A549 (cell line): ENCODE measurements around the gene CD3G. TPM values are rescaled to one million over a fixed set of nuclear protein-coding genes. Genes with fewer than 3 reads are reported as not detected.

Source experiments
- ATAC-seq, 2 experiments: fragments of 200-7000 bp in 1 of 2; fragments of >200 bp in 1 of 2; cut with Nextera tagmentation in 1 of 2; cut with Tn5 transposase in 1 of 2; 3 replicates each; pipeline versions ENCODE4 v1.8.0 to v1.9.1; 2018 to 2020; ENCODE audit warnings: mild to moderate bottlenecking in 1 of 2, moderate library complexity in 1 of 2
- CTCF ChIA-PET: fragments of 300-600 bp; sonication (Branson Sonifier 250); formaldehyde crosslinking; extraction: SDS; loops from one replicate; lab custom pipeline; 2021; ENCODE audit warnings: antibody characterized with exemption, inconsistent platforms; lab: Yijun Ruan, JAX
- POLR2A ChIA-PET: fragments of 350-600 bp; formaldehyde crosslinking; extraction: SDS; loops from one replicate; lab custom pipeline; 2021; ENCODE audit warnings: antibody characterized with exemption, inconsistent platforms; lab: Yijun Ruan, JAX
- DNase-seq, 2 experiments: peaks; one replicate each; pipeline versions ENCODE4 v3.0.0 to v3.0.0-alpha.2; 2011 to 2016; ENCODE audit warnings: low read depth in 1 of 2, low spot score in 1 of 2
- FAIRE-seq: peaks from 2 replicates; lab custom pipeline; 2011; peaks lifted over from hg19 to GRCh38; lab: Jason Lieb, UNC
- H3K27ac ChIP-seq, 2 experiments: fragments of >200 bp; sonication (Bioruptor Twin); formaldehyde crosslinking; 3 replicates each; pipeline ENCODE4 v1.5.1; 2016 to 2017
- H3K4me1 ChIP-seq: fragments of >200 bp; sonication (Bioruptor Twin); formaldehyde crosslinking; 3 replicates; pipeline ENCODE4 v1.6.1; 2016
- H3K4me2 ChIP-seq: fragments of >200 bp; sonication (Bioruptor Twin); formaldehyde crosslinking; 3 replicates; pipeline ENCODE4 v1.6.1; 2016
- H3K4me3 ChIP-seq: fragments of >200 bp; sonication (Bioruptor Twin); formaldehyde crosslinking; 3 replicates; pipeline ENCODE4 v1.5.1; 2016
- H3K9me3 ChIP-seq: fragments of >200 bp; sonication (Bioruptor Twin); formaldehyde crosslinking; 3 replicates; pipeline ENCODE4 v1.6.1; 2016
- CEBPB ChIP-seq, 2 experiments: fragments of >200 bp in 1 of 2; sonication (Bioruptor Twin) in 1 of 2; formaldehyde crosslinking in 1 of 2; IDR thresholded peaks; 2 replicates each; pipeline ENCODE4 v1.6.1; 2012 to 2016
- CHD2 ChIP-seq: fragments of 150-350 bp; IDR thresholded peaks from 2 replicates; pipeline ENCODE4 v1.6.1; 2014; ENCODE audit warnings: low read length; ENCODE audit not compliant: partially characterized antibody
- CHD4 ChIP-seq: fragments of 200-600 bp; sonication (generic); IDR thresholded peaks from 2 replicates; pipeline ENCODE4 v1.6.1; 2016; ENCODE audit warnings: antibody characterized with exemption, mild to moderate bottlenecking, borderline replicate concordance
- EHF ChIP-seq: fragments of 250-450 bp; sonication (Bioruptor Pico); IDR thresholded peaks from 2 replicates; pipeline ENCODE4 v1.5.0; 2020; ENCODE audit warnings: mild to moderate bottlenecking
- ESRRA ChIP-seq: fragments of 150-350 bp; IDR thresholded peaks from 2 replicates; pipeline ENCODE4 v1.6.1; 2014; ENCODE audit warnings: mild to moderate bottlenecking, low read length, borderline replicate concordance
- FOXS1 ChIP-seq: fragments of 250-450 bp; sonication (Bioruptor Pico); IDR thresholded peaks from 2 replicates; pipeline ENCODE4 v1.5.0; 2020; ENCODE audit warnings: mild to moderate bottlenecking, moderate library complexity
- GATA3 ChIP-seq: IDR thresholded peaks from 2 replicates; pipeline ENCODE4 v1.6.1; 2012; ENCODE audit warnings: borderline replicate concordance
- HOXA7 ChIP-seq: fragments of 250-450 bp; sonication (Bioruptor Pico); IDR thresholded peaks from 2 replicates; pipeline ENCODE4 v1.5.0; 2020; ENCODE audit warnings: mild to moderate bottlenecking, moderate library complexity
- JUN ChIP-seq, 2 experiments: fragments of >200 bp; sonication (Bioruptor Twin); formaldehyde crosslinking; IDR thresholded peaks; 2 replicates in 1 of 2; 3 replicates in 1 of 2; pipeline ENCODE4 v1.6.1; 2016 to 2017
- JUNB ChIP-seq: fragments of >200 bp; sonication (Bioruptor Twin); formaldehyde crosslinking; IDR thresholded peaks from 2 replicates; pipeline ENCODE4 v1.6.1; 2016
- KDM1A ChIP-seq: fragments of 200-600 bp; sonication (generic); IDR thresholded peaks from 2 replicates; pipeline ENCODE4 v1.6.1; 2016; ENCODE audit warnings: low read depth, mild to moderate bottlenecking
- MAFK ChIP-seq: fragments of 450-650 bp; IDR thresholded peaks from 2 replicates; pipeline ENCODE4 v1.6.1; 2014; ENCODE audit not compliant: partially characterized antibody
- MAZ ChIP-seq: fragments of 150-350 bp; IDR thresholded peaks from 2 replicates; pipeline ENCODE4 v1.6.1; 2014; ENCODE audit warnings: antibody characterized with exemption, low read depth, low read length, borderline replicate concordance
- NPAS2 ChIP-seq: fragments of 250-450 bp; sonication (Bioruptor Pico); IDR thresholded peaks from 2 replicates; pipeline ENCODE4 v1.8.0; 2022; ENCODE audit warnings: mild to moderate bottlenecking, moderate library complexity, borderline replicate concordance
- RAD21 ChIP-seq, 2 experiments: fragments of >200 bp in 1 of 2; sonication (Bioruptor Twin) in 1 of 2; formaldehyde crosslinking in 1 of 2; IDR thresholded peaks in 1 of 2; conservative IDR thresholded peaks in 1 of 2; 2 replicates in 1 of 2; 3 replicates in 1 of 2; pipeline ENCODE4 v1.6.1; 2012 to 2018; ENCODE audit warnings: inconsistent platforms in 1 of 2
- RCOR1 ChIP-seq: fragments of 150-350 bp; IDR thresholded peaks from 2 replicates; pipeline ENCODE4 v1.6.1; 2014; ENCODE audit warnings: antibody characterized with exemption, low read length, low read depth
- SMC3 ChIP-seq: fragments of >200 bp; sonication (Bioruptor Twin); formaldehyde crosslinking; IDR thresholded peaks from 3 replicates; pipeline ENCODE4 v1.6.1; 2018; ENCODE audit warnings: inconsistent platforms
- ZFP36 ChIP-seq: fragments of 450-650 bp; IDR thresholded peaks from 2 replicates; pipeline ENCODE4 v1.6.1; 2014; ENCODE audit warnings: borderline replicate concordance; ENCODE audit not compliant: partially characterized antibody
- WGBS: methylation state at CpG from one replicate; pipeline ENCODE4 v1.1.6; 2017; ENCODE audit errors: missing lambda C conversion rate; 5-methylcytosine and 5-hydroxymethylcytosine counted together
- polyA plus RNA-seq, 4 experiments: library from polyadenylated mRNA; depleted of rRNA in 3 of 4; stranded (reverse); fragments of >200 nt; fragmentation: RNase III in 1 of 4; extraction: RNeasy Plus Mini Kit Qiagen cat#74134 plus additional on column Dnase treatment in 1 of 4; gene quantifications; 2 replicates in 3 of 4; 3 replicates in 1 of 4; pipeline ENCODE4 v1.2.3, GENCODE V29; 2011 to 2017
- TF ChIP-seq, protein P1 (sequence below): IDR thresholded peaks from 2 replicates; pipeline ENCODE4 v1.6.1; 2012
- TF ChIP-seq, protein P2 (sequence below): fragments of 150-350 bp; IDR thresholded peaks from 2 replicates; pipeline ENCODE4 v1.6.1; 2014; ENCODE audit warnings: low read depth, mild to moderate bottlenecking, low read length

The CD3G gene
- polyA plus RNA-seq, 2 of the 4 experiments (the other 2 are of a cell fraction), result not detected

DNA sequence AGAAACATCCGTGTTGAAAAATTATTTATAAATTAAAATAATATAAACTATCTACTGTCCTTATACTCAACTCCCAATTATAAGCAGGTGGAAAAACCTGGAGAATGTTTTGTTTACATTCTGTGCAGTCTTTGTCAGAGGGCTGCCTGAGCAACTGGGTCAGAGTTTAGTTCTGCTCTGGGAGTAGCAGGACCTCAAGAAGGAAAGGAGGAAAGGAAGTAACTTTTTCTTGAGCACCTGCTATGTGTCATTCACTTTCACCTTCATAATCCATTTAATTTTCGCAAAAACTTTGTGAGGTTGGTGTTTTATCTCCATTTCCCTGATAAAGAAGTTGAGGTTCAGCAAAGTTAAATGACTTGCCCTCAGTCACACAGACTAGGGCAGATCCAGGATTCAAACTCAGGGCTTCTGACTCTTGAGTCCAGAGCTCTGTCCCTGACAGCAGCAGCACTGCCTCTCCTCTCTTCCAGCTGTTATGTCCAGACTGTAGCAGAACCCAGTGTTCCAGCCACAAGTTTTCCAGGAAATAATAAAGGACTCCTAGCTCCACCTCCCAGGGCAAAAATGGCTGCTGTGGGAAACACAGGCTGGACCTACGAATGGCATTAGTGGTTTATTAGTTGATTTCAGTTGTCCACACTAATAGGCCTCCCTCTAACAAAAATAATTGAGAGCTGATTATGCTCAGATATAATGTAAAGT lies 33.2 kb upstream of the CD3G start:
- POLR2A ChIA-PET, result no interaction called here
- no peak overlapping the region for H3K4me3 ChIP-seq
- WGBS, result 51% methylated on average over 3 of the region's 3 CpGs
- no peak overlapping the region for H3K27ac ChIP-seq
- ATAC-seq, result no peak
- H3K4me1 ChIP-seq, result peaks cover 6% of the 10 kb centered on the region; the same call in 1 of the 3 replicates
- DNase-seq, result no peak
- TF ChIP-seq, protein P1, sequence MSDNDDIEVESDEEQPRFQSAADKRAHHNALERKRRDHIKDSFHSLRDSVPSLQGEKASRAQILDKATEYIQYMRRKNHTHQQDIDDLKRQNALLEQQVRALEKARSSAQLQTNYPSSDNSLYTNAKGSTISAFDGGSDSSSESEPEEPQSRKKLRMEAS, result no peak
- TF ChIP-seq SMC3 (no peak), MAZ (no peak), JUN (IDR thresholded peaks at IDR 0.05) (no peak), CHD2 (no peak), FOXS1 (CRISPR knock-in tag) (no peak), RCOR1 (no peak), JUNB (no peak), CHD4 (no peak)
- no peaks in the 10 kb centered on the region for H3K9me3 ChIP-seq
- no peak for FAIRE-seq
- CTCF ChIA-PET, result interaction anchor here (0.6 to 1.2 kb wide), 3 partner anchors 15 to 140 kb away, joined by 3 read pairs; no protein-coding TSS in a partner anchor
- H3K4me2 ChIP-seq, result no peak overlapping the region

DNA sequence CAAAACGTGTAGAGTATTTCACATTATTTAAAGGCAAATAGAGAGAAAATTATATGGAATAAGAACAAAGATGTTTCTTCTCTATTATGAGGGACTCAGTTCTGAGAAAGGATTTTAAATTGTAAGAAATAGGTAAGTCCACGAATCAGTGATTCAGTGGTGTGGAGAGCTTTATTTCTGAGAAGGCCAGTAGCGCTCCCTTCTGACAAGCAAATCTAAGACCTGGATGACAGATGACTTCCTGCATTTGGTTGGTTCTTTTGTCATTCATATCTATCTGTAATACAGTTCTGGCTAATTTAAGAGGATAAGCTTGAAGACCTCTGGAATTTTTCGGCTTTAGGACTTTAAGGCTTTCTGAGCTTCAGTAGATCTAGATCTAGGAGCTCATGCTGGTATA lies 32.6 kb upstream of the CD3G start:
- ChIA-PET POLR2A (no interaction called here), CTCF (interaction anchor here (0.6 to 1.2 kb wide), 4 partner anchors 16 to 140 kb away, joined by 3 read pairs; no protein-coding TSS in a partner anchor)
- peaks cover 6% of the 10 kb centered on the region; the same call in 1 of the 3 replicates for H3K4me1 ChIP-seq
- WGBS, result 24% methylated on average over 4 of the region's 4 CpGs
- H3K4me3 ChIP-seq, result no peak overlapping the region
- no peaks in the 10 kb centered on the region for H3K9me3 ChIP-seq
- no peak for ATAC-seq
- TF ChIP-seq KDM1A, result no peak
- TF ChIP-seq CHD4, result no peak
- TF ChIP-seq MAFK, result no peak
- TF ChIP-seq HOXA7, result no peak
- no peak for TF ChIP-seq NPAS2 (CRISPR knock-in tag)
- no peak for TF ChIP-seq ZFP36
- TF ChIP-seq, protein P2, sequence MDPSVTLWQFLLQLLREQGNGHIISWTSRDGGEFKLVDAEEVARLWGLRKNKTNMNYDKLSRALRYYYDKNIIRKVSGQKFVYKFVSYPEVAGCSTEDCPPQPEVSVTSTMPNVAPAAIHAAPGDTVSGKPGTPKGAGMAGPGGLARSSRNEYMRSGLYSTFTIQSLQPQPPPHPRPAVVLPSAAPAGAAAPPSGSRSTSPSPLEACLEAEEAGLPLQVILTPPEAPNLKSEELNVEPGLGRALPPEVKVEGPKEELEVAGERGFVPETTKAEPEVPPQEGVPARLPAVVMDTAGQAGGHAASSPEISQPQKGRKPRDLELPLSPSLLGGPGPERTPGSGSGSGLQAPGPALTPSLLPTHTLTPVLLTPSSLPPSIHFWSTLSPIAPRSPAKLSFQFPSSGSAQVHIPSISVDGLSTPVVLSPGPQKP, result no peak
- TF ChIP-seq ESRRA, result no peak
- FAIRE-seq, result no peak
- DNase-seq, result no peak
- no peak overlapping the region for H3K27ac ChIP-seq
- H3K4me2 ChIP-seq, result no peak overlapping the region

DNA sequence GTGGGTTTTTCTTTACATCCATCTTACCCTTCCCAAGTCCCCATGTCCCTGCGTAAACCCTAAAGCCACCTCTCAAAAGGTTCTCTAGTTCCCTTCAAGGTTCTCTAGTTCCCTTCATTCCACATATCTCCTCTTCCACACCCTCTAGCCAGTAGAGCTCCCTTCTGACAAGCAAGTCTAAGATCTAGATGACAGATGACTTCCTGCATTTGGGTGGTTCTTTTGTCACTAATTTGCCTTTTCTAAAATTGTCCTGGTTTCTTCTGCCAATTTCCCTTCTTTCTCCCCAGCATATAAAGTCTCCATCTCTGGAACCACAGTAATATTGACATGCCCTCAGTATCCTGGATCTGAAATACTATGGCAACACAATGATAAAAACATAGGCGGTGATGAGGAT lies 31.8 kb upstream of the CD3G start:
- Histone ChIP-seq H3K4me1 (peaks cover 6% of the 10 kb centered on the region; the same call in 1 of the 3 replicates), H3K4me3 (no peak overlapping the region), H3K27ac (no peak overlapping the region)
- no peak for DNase-seq
- WGBS, result 89% methylated on average over 2 of the region's 2 CpGs
- no peak for ATAC-seq
- CTCF ChIA-PET, result interaction anchor here (0.8 to 1.2 kb wide), 2 partner anchors 38 to 141 kb away, joined by 3 read pairs; no protein-coding TSS in a partner anchor
- no peak for TF ChIP-seq GATA3
- TF ChIP-seq, all 56 proteins: peak for 0
- POLR2A ChIA-PET, result no interaction called here
- no peaks in the 10 kb centered on the region for H3K9me3 ChIP-seq
- H3K4me2 ChIP-seq, result no peak overlapping the region
- no peak for FAIRE-seq

DNA sequence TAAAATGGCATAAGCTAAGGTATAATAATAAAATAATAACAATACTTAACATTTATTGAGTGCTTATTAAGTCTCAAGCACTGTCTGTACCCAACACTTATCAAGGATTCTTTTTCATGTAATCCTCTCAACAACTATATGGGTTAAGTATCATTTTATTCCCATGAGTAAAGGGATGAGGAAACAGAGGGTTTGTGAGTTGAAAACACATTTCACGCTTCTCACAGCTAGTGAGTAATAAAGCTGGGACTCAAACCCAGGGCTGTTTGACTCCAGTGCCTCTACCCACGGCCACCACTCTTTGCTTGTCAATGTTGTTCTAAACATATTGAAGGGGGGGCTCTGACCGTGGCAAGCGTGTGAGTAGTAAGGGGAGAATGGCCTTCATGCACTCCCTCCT lies 30.9 kb upstream of the CD3G start:
- Histone ChIP-seq H3K4me3 (no peak overlapping the region), H3K9me3 (no peaks in the 10 kb centered on the region), H3K4me2 (no peak overlapping the region), H3K4me1 (peaks cover 6% of the 10 kb centered on the region; the same call in 1 of the 3 replicates), H3K27ac (no peak overlapping the region)
- WGBS, result 26% methylated on average over 4 of the region's 4 CpGs
- FAIRE-seq, result no peak
- TF ChIP-seq CEBPB (IDR thresholded peaks at IDR 0.05) (no peak), JUN (IDR thresholded peaks at IDR 0.05) (no peak), HOXA7 (no peak), RAD21 (conservative IDR thresholded peaks at IDR 0.05 in 1 of 2, IDR thresholded peaks at IDR 0.05 in 1 of 2) (no peak), EHF (CRISPR knock-in tag) (no peak), ZFP36 (no peak)
- ChIA-PET CTCF (interaction anchor here (1.3 kb wide), 1 partner anchor 17 kb away, joined by 5 read pairs; no protein-coding TSS in a partner anchor), POLR2A (no interaction called here)
- ATAC-seq, result no peak
- DNase-seq, result no peak
